ENCODE data around the gene MDN1.

GRCh38 chr6:89836639-89837222 is 17.1 kb upstream of the MDN1 start:
- TF ChIP-seq CTCF (conservative IDR thresholded peaks at IDR 0.05; ENCODE audit: low read length), result no peak
- TF ChIP-seq EZH2phosphoT487 (IDR thresholded peaks at IDR 0.05; ENCODE audit: borderline replicate concordance, low read depth, low read length), result no peak

Measured in OCI-LY7 (cell line).